ENCODE data around the gene VAMP4. TPM values are rescaled to one million over a fixed set of nuclear protein-coding genes. Genes with fewer than 3 reads are reported as not detected.

Gene VAMP4
- total and polyA plus RNA-seq, 12 donors = 4.1 to 12.5 (median 8.1) TPM

GRCh38 chr1:171787686-171788480 lies 46.0 kb upstream of the VAMP4 start:
- intact Hi-C loops (cut with DNase I) = loop anchor here in 1 of 10 donors (10.0 kb wide), 1 partner anchor 143 kb away; no protein-coding TSS in a partner anchor

GRCh38 chr1:171786534-171786933 lies 44.7 kb upstream of the VAMP4 start:
- intact Hi-C loops (cut with DNase I) = loop anchor here in 1 of 10 donors (10.0 kb wide), 1 partner anchor 142 kb away; no protein-coding TSS in a partner anchor
- ATAC-seq = no peak

More at GRCh38 chr1:171787686-171788480, 46.0 kb upstream of the VAMP4 start:
- Histone ChIP-seq H3K27ac (no peak overlapping the region), H3K27me3 (no peaks in the 10 kb centered on the region), H3K36me3 (peaks cover 3 to 98% (median 59%) of the 10 kb centered on the region in 9 donors), H3K4me3 (no peak overlapping the region), H3K4me1 (peaks cover 0 to 26% (median 14%) of the 10 kb centered on the region in 9 donors), H3K9me3 (no peaks in the 10 kb centered on the region)
- WGBS, 2 donors = 95 to 96% methylated on average over 15 of the region's 15 CpGs
- TF ChIP-seq, protein P1, sequence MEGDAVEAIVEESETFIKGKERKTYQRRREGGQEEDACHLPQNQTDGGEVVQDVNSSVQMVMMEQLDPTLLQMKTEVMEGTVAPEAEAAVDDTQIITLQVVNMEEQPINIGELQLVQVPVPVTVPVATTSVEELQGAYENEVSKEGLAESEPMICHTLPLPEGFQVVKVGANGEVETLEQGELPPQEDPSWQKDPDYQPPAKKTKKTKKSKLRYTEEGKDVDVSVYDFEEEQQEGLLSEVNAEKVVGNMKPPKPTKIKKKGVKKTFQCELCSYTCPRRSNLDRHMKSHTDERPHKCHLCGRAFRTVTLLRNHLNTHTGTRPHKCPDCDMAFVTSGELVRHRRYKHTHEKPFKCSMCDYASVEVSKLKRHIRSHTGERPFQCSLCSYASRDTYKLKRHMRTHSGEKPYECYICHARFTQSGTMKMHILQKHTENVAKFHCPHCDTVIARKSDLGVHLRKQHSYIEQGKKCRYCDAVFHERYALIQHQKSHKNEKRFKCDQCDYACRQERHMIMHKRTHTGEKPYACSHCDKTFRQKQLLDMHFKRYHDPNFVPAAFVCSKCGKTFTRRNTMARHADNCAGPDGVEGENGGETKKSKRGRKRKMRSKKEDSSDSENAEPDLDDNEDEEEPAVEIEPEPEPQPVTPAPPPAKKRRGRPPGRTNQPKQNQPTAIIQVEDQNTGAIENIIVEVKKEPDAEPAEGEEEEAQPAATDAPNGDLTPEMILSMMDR (IDR thresholded peaks at IDR 0.05) = no peak
- no peak for DNase-seq
- ATAC-seq = no peak

DNA sequence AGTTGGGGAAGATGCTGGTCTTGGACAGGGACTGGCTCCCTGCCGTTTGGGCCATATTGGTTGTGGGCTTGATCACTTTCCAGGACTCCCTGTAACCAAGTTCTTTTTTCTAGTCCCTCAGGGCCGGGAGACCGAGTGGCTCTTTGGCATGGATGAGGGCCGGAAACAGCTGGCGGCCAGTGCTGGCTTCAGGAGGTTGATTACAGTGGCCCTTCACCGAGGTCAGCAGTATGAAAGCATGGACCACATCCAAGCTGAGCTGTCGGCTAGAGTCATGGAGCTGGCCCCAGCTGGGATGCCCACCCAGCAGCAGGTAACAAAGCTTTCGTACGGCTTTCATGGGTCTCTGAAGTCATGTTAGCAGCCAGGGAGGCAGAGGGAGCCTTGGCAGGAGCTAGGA lies 43.9 kb upstream of the VAMP4 start:
- ATAC-seq = no peak
- no peak overlapping the region for H3K27ac ChIP-seq
- no peaks in the 10 kb centered on the region for H3K27me3 ChIP-seq
- H3K4me3 ChIP-seq = no peak overlapping the region
- H3K36me3 ChIP-seq = peaks cover 0 to 77% (median 48%) of the 10 kb centered on the region in 9 donors
- H3K4me1 ChIP-seq = peaks cover 0 to 35% (median 22%) of the 10 kb centered on the region in 9 donors
- H3K9me3 ChIP-seq = no peaks in the 10 kb centered on the region
- 80 to 82% methylated on average over 9 of the region's 9 CpGs for WGBS, 2 donors
- no peak for DNase-seq
- TF ChIP-seq, protein P1 (IDR thresholded peaks at IDR 0.05) = no peak
- intact Hi-C loops (cut with DNase I) = loop anchor here in 1 of 10 donors (10.0 kb wide), 1 partner anchor 141 kb away; no protein-coding TSS in a partner anchor

More at GRCh38 chr1:171786534-171786933, 44.7 kb upstream of the VAMP4 start:
- Histone ChIP-seq H3K27ac (no peak overlapping the region), H3K36me3 (peaks cover 0 to 84% (median 52%) of the 10 kb centered on the region in 9 donors), H3K4me3 (no peak overlapping the region), H3K27me3 (no peaks in the 10 kb centered on the region), H3K9me3 (no peaks in the 10 kb centered on the region), H3K4me1 (peaks cover 0 to 35% (median 22%) of the 10 kb centered on the region in 9 donors)
- TF ChIP-seq, protein P1 (IDR thresholded peaks at IDR 0.05) = no peak
- no peak for DNase-seq
- 95 to 98% methylated on average over 2 of the region's 2 CpGs for WGBS, 2 donors

- H3K9me3 ChIP-seq = no peaks in the 10 kb centered on the region
- H3K27me3 ChIP-seq = no peaks in the 10 kb centered on the region
- DNase-seq (no peak), ATAC-seq (no peak)
- peaks cover 0 to 40% (median 22%) of the 10 kb centered on the region in 9 donors for H3K4me1 ChIP-seq
- no peak overlapping the region for H3K27ac ChIP-seq
- H3K4me3 ChIP-seq = no peak overlapping the region
- peaks cover 0 to 67% (median 38%) of the 10 kb centered on the region in 9 donors for H3K36me3 ChIP-seq
- TF ChIP-seq, protein P1 (IDR thresholded peaks at IDR 0.05) = no peak
- intact Hi-C loops (cut with DNase I) = loop anchor here in 6 of 10 donors (5.0 to 10.0 kb wide), 5 partner anchors 137 to 748 kb away; partner anchors contain the start of genes SUCO (in 2 of the 6) and PRRC2C (in 1 of the 6)
Measured at GRCh38 chr1:171784784-171785183, 42.9 kb upstream of the VAMP4 start.

Measured in heart right ventricle (tissue), 16 donors.